Activated naive CD4-positive, alpha-beta T cell treated with anti-CD3 and anti-CD28 coated beads, Interleukin-2, amount 50 U/mL, for 72 hours (primary cell): ENCODE measurements around the gene ACSF2. TPM values are rescaled to one million over a fixed set of nuclear protein-coding genes. Genes with fewer than 3 reads are reported as not detected.
"Not testable (repeated sequence)": the region's sequence is repeated elsewhere in the genome, so short reads cannot be mapped to it uniquely, and the experiment has no call there.

Experiments used
- ATAC-seq, 2 donors: fragments of 150-1000 bp; cut with Tn5 transposase; 2 replicates each; pipeline ENCODE4 v1.10.0; 2021; ENCODE audit warnings: mild to moderate bottlenecking in 2 of 2, moderate library complexity in 2 of 2
- DNase-seq, 2 donors: peaks; one replicate each; pipeline ENCODE4 v3.0.0; 2021 to 2022; ENCODE audit warnings: low spot score in 2 of 2
- H3K27ac Mint-ChIP-seq, 2 donors: one replicate each; pipeline ENCODE4 v1.8.0; 2022; ENCODE audit warnings: mild to moderate bottlenecking in 2 of 2, mixed read lengths in 2 of 2
- H3K36me3 Mint-ChIP-seq, 2 donors: one replicate each; pipeline ENCODE4 v1.8.0; 2022; ENCODE audit warnings: mixed read lengths in 2 of 2
- H3K9me3 Mint-ChIP-seq, 2 donors: one replicate each; pipeline ENCODE4 v1.8.0; 2022; ENCODE audit warnings: mixed read lengths in 2 of 2
- total RNA-seq, 2 donors: library from RNA; stranded (reverse); gene quantifications; one replicate each; pipeline ENCODE4 v1.2.3, GENCODE V29; 2022

Gene ACSF2
- total RNA-seq, 2 donors from 2014 or later = 23.6 to 27.3 TPM

DNA sequence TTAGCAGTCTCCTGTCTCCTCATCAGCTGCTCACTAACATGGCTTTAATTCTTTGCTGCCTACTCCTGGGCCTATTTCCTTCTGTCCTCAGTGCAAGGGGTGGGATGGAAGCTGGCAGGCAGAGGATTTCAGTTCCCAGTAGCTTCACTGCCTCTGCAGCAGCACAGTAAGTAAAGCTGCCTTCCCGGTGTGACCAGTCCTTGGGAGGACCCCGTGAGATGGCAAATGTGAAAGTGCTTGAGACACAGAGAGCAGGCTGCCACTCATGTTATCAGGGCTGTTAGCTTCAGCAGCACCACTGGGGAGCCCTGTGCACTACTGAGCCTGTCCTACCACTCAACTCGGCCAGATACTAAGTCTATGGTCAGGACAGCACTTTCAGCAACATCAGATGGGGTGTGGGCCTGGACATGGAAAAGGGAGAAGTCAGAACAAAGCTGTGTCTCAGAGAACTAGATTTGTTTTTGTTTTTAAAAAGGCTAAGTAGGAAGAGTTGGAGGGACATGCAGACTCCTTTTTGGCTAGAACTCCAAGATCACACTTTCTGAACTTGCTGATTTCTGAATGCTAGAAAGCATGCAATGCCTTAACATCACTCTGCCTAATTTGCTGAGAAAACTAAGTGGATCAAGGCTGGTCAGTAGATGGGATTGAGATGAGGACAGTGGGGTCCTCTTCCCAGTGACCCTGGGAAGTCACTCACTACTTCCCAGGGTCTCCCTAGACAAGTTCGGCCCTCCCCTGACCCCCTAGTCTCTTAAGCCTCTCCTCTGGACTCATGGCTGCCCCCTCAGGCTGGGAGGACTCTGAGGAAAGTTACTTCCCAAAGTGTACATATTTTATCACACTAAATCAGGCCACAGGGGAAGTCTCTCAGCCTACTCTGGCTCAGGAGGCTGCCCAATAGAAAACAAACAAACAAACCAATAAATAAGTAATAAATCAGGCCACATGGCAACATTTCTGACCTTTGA is 1.1 kb downstream of the ACSF2 start:
- DNase-seq = peak in 1 of 2 donors; percentile 27
- Mint-ChIP-seq H3K36me3 (no peaks in the 10 kb centered on the region), H3K9me3 (no peaks in the 10 kb centered on the region), H3K27ac (no peak overlapping the region)
- ATAC-seq = peak; percentile 26 to 41

DNA sequence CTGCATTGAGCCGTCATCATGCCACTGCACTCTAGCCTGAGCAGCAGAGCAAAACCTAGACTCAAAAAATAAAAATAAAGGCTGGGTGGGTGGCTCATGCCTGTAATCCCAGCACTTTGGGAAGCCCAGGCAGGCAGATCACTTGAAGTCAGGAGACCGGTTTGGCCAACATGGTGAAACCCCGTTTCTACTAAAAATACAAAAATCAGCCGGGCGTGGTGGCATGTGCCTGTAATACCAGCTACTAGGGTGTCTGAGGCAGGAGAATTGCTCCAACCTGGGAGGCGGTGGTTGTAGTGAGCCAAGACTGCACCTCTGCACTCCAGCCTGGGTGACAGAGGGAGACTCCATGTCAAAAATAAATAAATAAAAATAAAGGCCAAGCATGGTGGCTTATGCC is 2.1 kb downstream of the ACSF2 start:
- not testable (repeated sequence) for H3K27ac Mint-ChIP-seq, ATAC-seq, H3K9me3 Mint-ChIP-seq, H3K36me3 Mint-ChIP-seq, DNase-seq

DNA sequence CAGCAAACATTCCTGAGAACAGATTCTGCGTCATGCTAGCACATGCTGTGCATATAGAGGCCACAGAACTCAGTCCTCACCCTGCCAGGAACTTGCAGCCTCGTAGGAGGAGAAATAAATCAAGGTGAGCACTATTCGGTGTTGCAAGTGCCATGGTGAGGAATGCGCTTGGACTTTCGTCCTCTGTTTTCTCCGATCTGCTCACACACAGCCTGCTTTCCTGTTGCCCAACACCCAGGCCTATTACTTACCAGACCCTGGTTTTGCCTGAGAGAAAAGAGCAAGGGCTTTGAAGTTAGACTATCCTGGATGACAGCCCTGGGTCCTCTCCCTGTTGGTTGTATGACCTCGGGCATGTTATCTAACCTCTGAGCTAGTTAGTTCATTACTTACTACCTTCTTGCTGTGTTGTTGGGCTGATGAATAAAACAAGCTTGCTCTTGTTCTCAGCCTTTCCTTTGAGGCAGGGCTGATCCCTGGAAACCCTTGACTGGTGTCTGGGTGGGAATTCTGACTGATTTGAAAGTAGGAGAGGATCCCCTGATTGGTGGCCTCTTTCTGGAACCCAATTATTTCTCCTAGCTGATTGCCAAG is 2.9 kb downstream of the ACSF2 start:
- no peak overlapping the region for H3K27ac Mint-ChIP-seq
- H3K9me3 Mint-ChIP-seq = no peaks in the 10 kb centered on the region
- ATAC-seq = no peak
- no peak for DNase-seq
- H3K36me3 Mint-ChIP-seq = no peaks in the 10 kb centered on the region

DNA sequence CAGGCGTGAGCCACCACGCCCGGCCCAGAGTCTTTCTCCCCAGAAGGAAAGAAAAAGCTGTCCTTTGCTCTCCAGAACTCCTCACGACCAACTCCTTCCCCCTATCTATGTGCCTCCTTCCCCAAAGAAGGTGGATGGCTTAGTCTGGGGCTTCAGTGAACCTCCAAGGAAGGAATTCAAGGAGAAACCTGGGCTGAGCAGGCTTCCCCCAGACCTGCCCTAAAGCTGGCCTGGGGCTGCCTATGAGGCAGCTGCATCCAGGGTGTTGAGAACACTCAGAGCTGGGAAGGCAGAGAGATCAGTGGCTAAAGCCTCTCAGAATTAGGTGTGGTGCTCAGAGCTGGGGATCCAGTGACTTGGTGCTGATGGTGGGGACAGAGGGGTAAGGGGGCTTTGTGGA is 3.8 kb downstream of the ACSF2 start:
- no peak for ATAC-seq
- no peak for DNase-seq
- Mint-ChIP-seq H3K9me3 (no peaks in the 10 kb centered on the region), H3K36me3 (no peaks in the 10 kb centered on the region), H3K27ac (no peak overlapping the region)

- no peaks in the 10 kb centered on the region for H3K36me3 Mint-ChIP-seq
Measured at GRCh38 chr17:50430821-50431618, 5.0 kb downstream of the ACSF2 start.

GRCh38 chr17:50432125-50432762 is 6.2 kb downstream of the ACSF2 start:
- DNase-seq (no peak), ATAC-seq (no peak)
- H3K9me3 Mint-ChIP-seq = no peaks in the 10 kb centered on the region
- no peak overlapping the region for H3K27ac Mint-ChIP-seq
- H3K36me3 Mint-ChIP-seq = no peaks in the 10 kb centered on the region

More at GRCh38 chr17:50430821-50431618, 5.0 kb downstream of the ACSF2 start:
- ATAC-seq (no peak), DNase-seq (no peak)
- Mint-ChIP-seq H3K27ac (no peak overlapping the region), H3K9me3 (no peaks in the 10 kb centered on the region)

GRCh38 chr17:50437409-50437808 is 11.4 kb downstream of the ACSF2 start:
- no peak for DNase-seq
- no peak overlapping the region for H3K27ac Mint-ChIP-seq
- no peaks in the 10 kb centered on the region for H3K36me3 Mint-ChIP-seq
- no peaks in the 10 kb centered on the region for H3K9me3 Mint-ChIP-seq
- ATAC-seq = no peak

GRCh38 chr17:50439008-50439407 is 13.0 kb downstream of the ACSF2 start:
- Mint-ChIP-seq H3K27ac (no peak overlapping the region), H3K9me3 (no peaks in the 10 kb centered on the region), H3K36me3 (no peaks in the 10 kb centered on the region)
- no peak for ATAC-seq
- no peak for DNase-seq

DNA sequence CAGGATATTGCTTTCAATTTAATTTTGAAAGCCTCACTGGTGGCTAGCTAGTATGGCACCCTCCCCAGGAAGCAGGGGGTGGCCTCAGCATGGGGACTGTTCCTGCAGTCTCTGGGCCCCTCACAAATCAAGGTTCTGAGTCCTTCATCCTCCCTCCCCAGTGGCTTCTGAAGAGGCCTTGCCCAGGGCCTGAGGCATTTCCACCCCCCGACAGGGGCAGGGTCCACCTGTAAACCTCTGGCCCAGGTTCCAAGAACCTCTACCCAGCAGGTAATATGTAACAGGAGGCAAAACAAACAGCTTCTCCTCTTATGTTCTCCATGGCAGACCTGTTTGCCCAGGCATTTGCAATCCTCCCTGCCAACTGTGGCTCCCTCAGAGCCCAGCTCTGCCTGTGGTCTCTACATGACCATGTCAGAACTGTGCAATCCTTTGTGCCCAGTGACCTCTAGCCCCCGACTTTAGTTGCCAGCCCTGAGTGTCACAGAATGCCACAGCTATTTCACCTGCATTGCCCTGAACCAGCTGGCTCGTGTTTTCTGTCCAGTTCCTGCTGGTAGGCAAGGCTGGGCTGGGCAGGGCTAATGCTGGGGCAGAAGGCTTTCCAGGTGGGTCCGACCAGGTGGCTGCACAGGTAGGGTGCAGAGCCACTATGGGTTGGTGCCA is 14.3 kb downstream of the ACSF2 start:
- Mint-ChIP-seq H3K36me3 (no peaks in the 10 kb centered on the region), H3K9me3 (no peaks in the 10 kb centered on the region), H3K27ac (no peak overlapping the region)
- DNase-seq (no peak), ATAC-seq (no peak)

GRCh38 chr17:50440838-50441829 is 15.1 kb downstream of the ACSF2 start:
- H3K27ac Mint-ChIP-seq = no peak overlapping the region
- H3K9me3 Mint-ChIP-seq = no peaks in the 10 kb centered on the region
- no peaks in the 10 kb centered on the region for H3K36me3 Mint-ChIP-seq
- ATAC-seq = no peak
- no peak for DNase-seq

DNA sequence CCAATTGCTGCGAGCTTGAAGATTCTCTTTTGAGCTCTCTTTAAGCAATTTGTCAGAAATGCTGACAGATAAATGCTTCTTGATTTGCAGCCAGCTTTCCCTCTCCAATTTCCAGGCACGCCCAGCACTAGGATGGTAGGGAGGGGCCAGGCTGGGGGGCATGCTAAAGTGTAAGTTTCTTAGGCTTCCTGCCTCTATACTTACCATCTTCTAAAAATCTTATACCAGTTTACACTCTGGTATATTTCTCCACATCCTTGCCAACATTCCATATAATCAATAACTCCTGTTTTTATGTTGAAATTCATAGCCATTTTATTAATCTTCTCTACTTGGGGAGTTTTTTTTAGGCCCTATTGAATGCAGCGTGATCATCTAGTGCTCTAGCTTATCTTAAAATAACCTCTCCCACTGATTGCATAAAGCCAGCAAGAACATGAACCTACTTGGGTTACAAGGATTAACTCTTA is 17.5 kb downstream of the ACSF2 start:
- no peaks in the 10 kb centered on the region for H3K9me3 Mint-ChIP-seq
- DNase-seq (no peak), ATAC-seq (no peak)
- H3K27ac Mint-ChIP-seq = no peak overlapping the region
- no peaks in the 10 kb centered on the region for H3K36me3 Mint-ChIP-seq

- H3K36me3 Mint-ChIP-seq = no peaks in the 10 kb centered on the region
- peak overlapping the region in 1 of 2 donors; percentile 26 for H3K27ac Mint-ChIP-seq
- ATAC-seq (no peak), DNase-seq (no peak)
- H3K9me3 Mint-ChIP-seq = no peaks in the 10 kb centered on the region
Measured at GRCh38 chr17:50444841-50445715, 19.1 kb downstream of the ACSF2 start.

- ATAC-seq (no peak), DNase-seq (no peak)
- Mint-ChIP-seq H3K9me3 (no peaks in the 10 kb centered on the region), H3K36me3 (no peaks in the 10 kb centered on the region), H3K27ac (no peak overlapping the region)
Measured at GRCh38 chr17:50445730-50446325, 19.8 kb downstream of the ACSF2 start.
